Colon (tissue), 2 donors: ENCODE data around the gene PPP6R3.
"Not testable (repeated sequence)": the region's sequence is repeated elsewhere in the genome, so short reads cannot be mapped to it uniquely, and the experiment has no call there.

ENCODE experiments used
- FAIRE-seq: peaks from 2 replicates; lab custom pipeline; 2012; peaks lifted over from hg19 to GRCh38; lab: Jason Lieb, UNC
- donor health status: control.
- donor health status: control.

The PPP6R3 gene

GRCh38 chr11:68525336-68525735 lies 64.8 kb downstream of the PPP6R3 start:
- no peak for FAIRE-seq

DNA sequence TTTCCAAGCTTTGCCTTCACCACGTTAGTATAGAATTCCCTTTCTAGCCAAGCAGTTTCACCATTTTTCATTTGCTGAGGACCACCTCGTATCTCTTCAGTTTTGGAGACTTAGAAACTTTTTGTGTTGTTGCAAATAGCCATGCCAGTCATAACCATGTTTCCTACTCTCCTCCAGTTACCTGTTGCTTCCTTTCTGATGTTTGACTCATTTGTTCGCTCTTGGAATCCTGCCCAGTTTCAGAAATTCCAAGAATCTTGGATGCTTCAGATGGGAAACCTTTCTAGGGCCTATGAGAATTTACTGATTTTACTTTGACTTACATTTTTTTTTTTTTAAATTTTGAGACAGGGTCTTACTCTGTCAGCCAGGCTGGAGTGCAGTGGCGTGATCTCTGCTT lies 65.4 kb downstream of the PPP6R3 start:
- no peak for FAIRE-seq

DNA sequence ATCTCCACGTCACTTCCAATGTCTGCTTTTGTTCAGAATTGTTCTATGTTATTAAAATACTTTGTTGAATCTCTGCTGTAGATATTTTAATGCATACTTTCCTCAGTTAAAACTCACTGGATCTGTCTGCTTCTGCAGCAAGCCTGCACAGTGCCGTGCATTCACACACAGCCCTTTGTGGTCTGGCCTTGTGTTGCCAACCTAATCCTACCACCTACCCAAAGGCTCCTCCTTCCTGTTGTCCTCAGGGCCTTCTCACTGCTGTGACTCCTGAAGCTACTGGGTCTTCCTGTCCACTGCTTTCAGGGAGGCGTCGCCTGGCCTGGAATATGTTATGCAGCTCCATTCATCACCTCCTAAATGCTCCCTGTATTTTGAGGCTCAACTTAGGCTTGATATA lies 67.0 kb downstream of the PPP6R3 start:
- FAIRE-seq, result no peak

DNA sequence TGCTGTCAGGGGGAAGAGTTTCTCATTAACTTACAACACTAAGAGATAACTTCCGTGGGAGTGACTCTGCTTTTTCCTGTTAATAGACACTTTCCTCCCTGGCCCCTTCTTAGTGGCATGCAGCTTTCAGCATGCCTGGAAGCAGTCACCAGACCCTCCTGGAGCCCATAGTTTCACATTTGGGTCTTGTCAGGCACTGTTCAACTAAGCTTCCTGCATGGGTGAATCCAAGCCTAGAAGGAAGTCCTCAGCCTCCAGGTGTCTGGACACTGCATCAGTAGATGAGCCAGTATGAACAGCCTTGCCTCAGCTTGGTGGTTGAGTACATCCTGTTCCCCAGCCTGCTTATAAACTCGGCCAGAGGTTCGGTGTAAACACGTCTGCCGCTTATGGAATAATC lies 68.1 kb downstream of the PPP6R3 start:
- FAIRE-seq, result no peak

GRCh38 chr11:68531129-68531693 lies 70.7 kb downstream of the PPP6R3 start:
- no peak for FAIRE-seq

DNA sequence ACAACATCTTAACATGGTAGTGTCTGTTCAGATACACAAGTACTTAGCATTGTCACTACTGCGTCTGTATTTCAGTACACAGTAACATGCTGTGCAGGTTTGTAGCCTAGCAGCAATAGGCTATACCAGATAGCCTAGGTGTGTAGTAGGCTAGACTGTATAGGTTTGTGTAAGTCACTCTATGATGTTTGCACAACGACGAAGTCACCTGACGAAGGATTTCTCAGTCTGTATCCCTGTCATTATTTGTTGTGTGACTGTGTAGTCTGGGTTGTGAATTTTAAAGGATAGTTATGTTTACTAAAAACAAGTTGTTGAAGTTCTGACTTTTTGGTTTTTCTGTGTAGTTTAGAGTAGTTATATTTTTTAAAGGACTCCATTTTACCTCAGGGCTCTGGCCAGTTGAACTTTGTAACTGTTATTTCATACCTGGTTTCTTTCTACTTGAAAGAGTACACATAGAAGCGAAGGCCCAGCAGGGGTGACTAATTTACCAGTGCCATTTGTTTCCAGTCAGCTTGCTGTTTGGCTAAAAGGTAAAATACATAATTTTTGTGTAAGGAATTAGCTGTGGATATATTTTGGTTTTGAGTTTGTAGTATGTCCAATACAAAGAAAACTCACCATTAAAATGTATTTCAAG lies 72.3 kb downstream of the PPP6R3 start:
- FAIRE-seq, result no peak

DNA sequence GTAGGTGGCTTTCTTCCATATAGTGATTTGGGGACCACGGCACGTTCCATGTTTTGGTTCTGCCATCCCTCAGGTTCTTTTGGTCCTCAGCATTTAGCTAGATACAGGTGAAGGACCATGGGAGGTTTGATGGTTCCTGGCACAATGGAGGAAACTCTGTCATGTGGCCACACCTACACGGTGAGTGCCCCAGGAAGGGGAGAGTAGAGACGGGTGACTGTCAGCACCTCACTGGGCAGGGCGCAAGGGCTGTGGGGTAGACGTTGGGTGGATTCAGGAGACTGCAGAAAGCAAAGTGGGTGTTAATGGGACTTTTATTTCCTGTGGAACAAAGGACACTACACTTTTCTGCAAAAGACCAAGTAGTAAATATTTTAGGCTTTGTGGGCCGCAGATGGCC lies 73.4 kb downstream of the PPP6R3 start:
- FAIRE-seq, result no peak

- no peak for FAIRE-seq
Measured at GRCh38 chr11:68535098-68535497, 74.5 kb downstream of the PPP6R3 start.

GRCh38 chr11:68536706-68537105 lies 76.2 kb downstream of the PPP6R3 start:
- FAIRE-seq, result no peak

DNA sequence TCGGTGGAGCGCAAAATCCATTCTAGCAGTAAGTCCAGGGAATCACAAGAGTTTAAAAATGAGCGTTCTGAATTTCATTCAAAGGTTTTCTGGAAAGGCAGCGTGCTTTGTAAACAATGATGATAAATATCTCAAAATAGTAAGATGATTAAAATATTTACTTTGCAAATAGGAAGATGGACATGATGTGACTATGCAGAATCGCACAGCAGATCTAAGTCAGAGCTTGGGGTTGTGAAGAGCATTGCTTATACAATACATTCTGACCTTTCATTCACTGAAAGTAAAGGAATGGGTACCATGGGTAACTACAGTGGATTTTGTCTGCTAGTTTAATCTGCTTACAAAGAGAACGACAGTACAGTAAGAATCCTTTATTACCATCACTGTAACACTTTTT lies 77.5 kb downstream of the PPP6R3 start:
- no peak for FAIRE-seq

DNA sequence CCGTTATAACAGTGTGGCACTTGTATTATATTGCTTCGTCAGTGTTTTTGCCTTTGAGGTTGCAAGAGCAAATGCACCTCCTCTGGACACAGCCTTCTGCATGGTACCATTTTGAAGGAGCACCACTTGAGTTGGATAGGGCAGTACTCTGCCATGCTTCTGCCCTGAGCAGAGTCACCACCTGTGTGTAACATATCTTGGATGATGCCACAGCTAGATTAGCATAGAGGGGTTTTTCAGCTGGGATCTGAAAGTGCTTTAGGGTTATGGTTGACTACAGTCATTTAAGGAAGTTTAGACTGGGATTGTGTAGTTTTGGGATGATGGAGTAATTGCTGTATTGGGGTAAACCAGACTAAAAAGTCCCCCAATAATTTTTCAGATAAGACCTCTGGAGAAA lies 78.8 kb downstream of the PPP6R3 start:
- no peak for FAIRE-seq

DNA sequence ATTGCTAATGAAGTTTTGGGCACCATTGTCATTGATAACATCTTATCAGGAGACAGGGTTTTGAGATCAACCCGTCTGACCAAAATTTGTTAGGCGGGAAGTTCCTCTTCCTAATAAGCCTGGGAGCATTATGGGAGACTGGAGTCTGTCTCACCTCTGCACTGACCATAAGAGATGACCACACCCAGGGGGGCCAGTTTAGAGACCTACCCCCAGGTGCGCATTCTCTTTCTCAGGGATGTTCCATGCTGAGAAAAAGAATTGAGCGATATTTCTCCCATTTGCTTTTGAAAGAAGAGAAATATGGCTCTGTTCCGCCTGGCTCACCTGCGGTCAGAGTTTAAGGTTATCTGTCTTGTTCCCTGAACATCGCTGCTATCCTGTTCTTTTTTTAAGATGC lies 80.0 kb downstream of the PPP6R3 start:
- FAIRE-seq, result not testable (repeated sequence)

- no peak for FAIRE-seq
Measured at GRCh38 chr11:68541116-68541515, 80.6 kb downstream of the PPP6R3 start.

DNA sequence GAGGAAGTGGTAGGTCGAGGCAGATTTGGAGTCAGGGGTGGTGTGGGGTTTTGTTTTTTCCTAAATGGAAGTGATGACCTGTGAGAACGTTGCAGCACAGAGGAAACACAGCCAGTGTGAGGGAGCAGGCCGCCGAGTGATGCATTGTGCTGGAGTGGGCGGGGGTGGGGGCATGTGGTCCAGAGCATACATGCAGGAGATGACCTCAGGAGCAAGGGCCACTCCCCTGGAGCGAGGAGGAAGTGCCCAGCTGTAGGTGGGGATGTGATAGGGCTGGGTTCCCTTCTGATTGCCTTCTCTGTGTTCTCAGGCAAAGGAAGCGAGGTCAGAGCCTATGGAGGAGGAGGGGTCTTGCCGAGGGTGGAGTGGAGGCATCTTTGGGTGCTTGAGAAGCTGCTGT lies 81.4 kb downstream of the PPP6R3 start:
- no peak for FAIRE-seq

DNA sequence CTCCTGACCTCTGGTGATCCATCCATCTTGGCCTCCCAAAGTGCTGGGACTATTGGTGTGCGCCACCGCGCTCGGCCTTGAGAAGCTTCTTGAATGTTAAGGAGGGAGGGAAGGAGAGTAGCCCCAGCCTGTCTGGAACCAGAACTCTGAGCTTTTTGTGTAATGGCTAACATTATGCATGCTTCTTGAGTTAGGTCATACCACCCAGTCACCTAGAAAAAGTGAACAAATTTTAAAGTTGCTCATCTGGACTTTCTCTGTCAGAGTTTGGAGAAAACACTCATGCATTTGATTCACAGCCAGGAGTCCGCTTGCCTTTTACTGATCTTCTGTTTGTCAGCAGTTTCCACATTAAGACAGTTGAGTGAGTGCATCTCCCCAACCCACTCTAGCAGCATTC lies 82.1 kb downstream of the PPP6R3 start:
- no peak for FAIRE-seq

DNA sequence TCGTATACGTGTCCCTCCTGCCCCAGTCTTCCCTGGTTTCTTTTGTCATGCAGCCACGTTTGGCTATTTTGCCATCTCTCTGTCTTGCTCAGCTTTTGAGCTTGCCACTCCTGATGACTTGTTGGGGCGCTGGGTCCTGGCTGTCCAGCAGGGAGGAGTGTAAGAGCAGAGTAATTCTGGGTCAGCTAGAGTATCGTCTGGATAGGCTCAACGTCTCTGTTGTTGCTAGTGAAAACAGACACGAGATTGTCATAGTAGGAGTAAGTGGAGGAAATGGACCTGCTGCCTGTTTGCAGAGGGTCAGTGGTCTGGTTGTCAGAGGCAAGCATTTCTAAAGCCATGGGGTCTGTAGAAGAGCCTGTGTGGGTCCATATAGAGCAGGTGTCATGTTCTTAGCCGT lies 83.0 kb downstream of the PPP6R3 start:
- FAIRE-seq, result no peak

- no peak for FAIRE-seq
Measured at GRCh38 chr11:68545347-68545746, 84.8 kb downstream of the PPP6R3 start.

DNA sequence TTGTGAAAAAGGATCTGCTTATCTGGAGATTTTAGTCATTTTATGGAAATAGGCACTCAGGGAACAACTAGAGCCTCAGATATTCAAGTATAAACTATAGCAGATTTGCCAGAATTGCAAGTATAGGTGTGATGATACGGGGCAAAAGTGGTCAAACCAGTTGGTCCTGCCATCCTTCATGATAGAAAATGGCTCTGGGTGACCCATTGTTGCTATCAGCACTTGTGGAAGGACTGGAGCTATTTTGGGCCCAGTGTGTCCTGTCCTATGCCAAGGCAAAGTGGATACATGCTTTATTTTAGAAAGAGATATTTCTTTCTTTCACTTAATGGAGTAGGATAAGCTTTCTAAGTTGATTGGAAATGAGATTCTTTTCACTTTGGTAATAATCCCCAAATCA lies 85.2 kb downstream of the PPP6R3 start:
- no peak for FAIRE-seq

DNA sequence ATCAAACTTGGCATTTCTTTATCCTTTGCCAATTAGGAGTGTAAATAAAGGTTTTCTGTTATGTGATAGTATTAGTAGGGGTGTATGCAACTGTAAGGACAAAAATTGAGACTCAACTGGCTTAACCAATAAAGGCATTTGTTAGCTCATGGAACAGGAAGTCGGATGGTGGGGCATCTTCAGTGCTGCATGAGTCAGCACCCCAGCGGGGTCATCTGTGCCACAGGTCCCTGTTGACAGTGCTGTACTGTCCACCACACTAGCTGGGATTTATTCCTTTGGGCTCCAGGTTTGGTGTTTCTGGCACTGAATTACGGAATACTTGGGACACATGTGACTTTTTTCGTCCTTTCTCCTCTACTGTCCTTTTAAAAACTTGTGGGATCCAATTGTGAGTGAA lies 86.0 kb downstream of the PPP6R3 start:
- no peak for FAIRE-seq

- no peak for FAIRE-seq
Measured at GRCh38 chr11:68549789-68550484, 89.4 kb downstream of the PPP6R3 start.

- FAIRE-seq, result no peak
Measured at GRCh38 chr11:68550485-68550817, 89.9 kb downstream of the PPP6R3 start.

GRCh38 chr11:68551223-68551622 lies 90.7 kb downstream of the PPP6R3 start:
- no peak for FAIRE-seq

GRCh38 chr11:68551777-68552176 lies 91.2 kb downstream of the PPP6R3 start:
- FAIRE-seq, result no peak

DNA sequence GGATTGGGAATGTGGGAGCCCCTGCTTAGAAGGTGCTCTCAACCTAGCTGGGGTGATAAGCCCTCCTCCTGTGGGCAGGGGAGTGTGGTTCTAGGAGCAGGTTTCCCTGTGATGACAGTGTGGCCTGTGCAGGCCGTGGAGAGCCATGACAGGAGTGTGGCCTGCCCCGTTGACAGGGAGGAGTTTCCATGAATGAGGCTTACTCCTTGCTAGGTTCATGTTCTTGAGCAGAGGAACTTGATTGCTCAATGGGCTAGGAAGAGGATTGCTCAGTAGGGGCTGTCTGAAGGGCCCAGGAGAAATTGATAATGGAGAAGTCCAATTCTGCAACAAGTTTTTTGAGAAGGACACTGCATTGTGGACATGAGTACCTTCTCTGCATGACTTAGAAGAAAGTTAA lies 92.0 kb downstream of the PPP6R3 start:
- no peak for FAIRE-seq
